Measurements from ENCODE around the gene INPP4B. TPM values are rescaled to one million over a fixed set of nuclear protein-coding genes. Genes with fewer than 3 reads are reported as not detected.
A peak's percentile ranks its signal among the peaks of the same experiment; 100 is the strongest.

The INPP4B gene
- total RNA-seq, 1 donor from 2014 or later, result 4.9 TPM

DNA sequence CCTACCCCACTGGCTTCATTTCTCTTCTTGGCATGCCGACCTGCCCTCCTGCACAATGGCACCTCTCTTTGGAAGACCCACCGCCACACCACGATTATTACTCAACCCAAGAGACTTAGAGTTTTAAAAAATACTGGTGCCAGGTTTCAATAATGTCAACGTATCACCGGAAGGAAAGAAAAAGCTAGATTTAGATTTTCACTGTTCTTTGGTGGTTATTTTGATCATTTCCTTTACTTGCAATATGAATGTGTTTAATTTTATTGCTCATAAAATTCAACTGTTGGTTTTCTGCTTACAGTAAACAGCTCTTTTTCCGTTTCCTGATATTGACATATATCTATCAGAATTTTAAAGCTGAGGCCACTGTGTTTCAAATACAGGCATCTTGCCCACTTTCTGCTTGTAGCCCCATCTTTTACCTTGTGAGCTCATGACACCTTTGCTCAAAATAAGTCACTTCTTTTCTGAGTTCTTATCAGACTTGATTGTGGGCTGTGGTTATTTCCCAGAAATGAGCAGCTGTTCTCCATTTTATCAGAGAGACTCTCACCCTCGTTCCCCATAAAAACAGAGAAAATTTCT is 439.1 kb downstream of the INPP4B start:
- H3K9me3 Mint-ChIP-seq (ENCODE audit: unreplicated experiment), result no peaks in the 10 kb centered on the region
- no peak overlapping the region for H3K4me3 Mint-ChIP-seq (ENCODE audit: unreplicated experiment)

DNA sequence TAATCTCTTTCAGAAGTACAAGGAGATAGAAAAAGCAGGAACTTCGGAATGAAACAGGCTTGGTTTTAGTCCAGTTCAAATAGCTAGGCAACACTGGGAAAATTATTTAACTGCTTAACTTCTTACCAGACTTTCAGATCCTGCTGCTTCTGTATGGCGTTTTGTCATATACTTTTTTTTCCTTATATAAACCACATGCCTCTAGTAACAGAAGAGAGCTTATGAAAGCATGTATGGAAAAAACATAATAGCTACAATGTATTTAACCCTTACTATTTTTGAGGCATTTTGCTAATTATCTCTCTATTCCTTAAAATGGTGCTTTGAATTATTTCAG is 439.6 kb downstream of the INPP4B start:
- Mint-ChIP-seq H3K36me3 (ENCODE audit: low read depth, unreplicated experiment) (no peaks in the 10 kb centered on the region), H3K4me3 (ENCODE audit: unreplicated experiment) (no peak overlapping the region), H3K27ac (ENCODE audit: unreplicated experiment) (no peak overlapping the region), H3K9me3 (ENCODE audit: unreplicated experiment) (no peaks in the 10 kb centered on the region), H3K4me1 (ENCODE audit: unreplicated experiment) (peaks cover 36% of the 10 kb centered on the region), H3K27me3 (ENCODE audit: unreplicated experiment) (no peaks in the 10 kb centered on the region)
- DNase-seq (ENCODE audit: low spot score), result no peak
- TF ChIP-seq, protein P1, sequence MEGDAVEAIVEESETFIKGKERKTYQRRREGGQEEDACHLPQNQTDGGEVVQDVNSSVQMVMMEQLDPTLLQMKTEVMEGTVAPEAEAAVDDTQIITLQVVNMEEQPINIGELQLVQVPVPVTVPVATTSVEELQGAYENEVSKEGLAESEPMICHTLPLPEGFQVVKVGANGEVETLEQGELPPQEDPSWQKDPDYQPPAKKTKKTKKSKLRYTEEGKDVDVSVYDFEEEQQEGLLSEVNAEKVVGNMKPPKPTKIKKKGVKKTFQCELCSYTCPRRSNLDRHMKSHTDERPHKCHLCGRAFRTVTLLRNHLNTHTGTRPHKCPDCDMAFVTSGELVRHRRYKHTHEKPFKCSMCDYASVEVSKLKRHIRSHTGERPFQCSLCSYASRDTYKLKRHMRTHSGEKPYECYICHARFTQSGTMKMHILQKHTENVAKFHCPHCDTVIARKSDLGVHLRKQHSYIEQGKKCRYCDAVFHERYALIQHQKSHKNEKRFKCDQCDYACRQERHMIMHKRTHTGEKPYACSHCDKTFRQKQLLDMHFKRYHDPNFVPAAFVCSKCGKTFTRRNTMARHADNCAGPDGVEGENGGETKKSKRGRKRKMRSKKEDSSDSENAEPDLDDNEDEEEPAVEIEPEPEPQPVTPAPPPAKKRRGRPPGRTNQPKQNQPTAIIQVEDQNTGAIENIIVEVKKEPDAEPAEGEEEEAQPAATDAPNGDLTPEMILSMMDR (IDR thresholded peaks at IDR 0.05; ENCODE audit: unreplicated experiment), result no peak

More for the DNA sequence above, 439.1 kb downstream of the INPP4B start:
- no peaks in the 10 kb centered on the region for H3K36me3 Mint-ChIP-seq (ENCODE audit: low read depth, unreplicated experiment)
- TF ChIP-seq, protein P1 (IDR thresholded peaks at IDR 0.05; ENCODE audit: unreplicated experiment), result no peak
- H3K27me3 Mint-ChIP-seq (ENCODE audit: unreplicated experiment), result no peaks in the 10 kb centered on the region
- DNase-seq (ENCODE audit: low spot score), result no peak
- peaks cover 36% of the 10 kb centered on the region for H3K4me1 Mint-ChIP-seq (ENCODE audit: unreplicated experiment)
- no peak overlapping the region for H3K27ac Mint-ChIP-seq (ENCODE audit: unreplicated experiment)

DNA sequence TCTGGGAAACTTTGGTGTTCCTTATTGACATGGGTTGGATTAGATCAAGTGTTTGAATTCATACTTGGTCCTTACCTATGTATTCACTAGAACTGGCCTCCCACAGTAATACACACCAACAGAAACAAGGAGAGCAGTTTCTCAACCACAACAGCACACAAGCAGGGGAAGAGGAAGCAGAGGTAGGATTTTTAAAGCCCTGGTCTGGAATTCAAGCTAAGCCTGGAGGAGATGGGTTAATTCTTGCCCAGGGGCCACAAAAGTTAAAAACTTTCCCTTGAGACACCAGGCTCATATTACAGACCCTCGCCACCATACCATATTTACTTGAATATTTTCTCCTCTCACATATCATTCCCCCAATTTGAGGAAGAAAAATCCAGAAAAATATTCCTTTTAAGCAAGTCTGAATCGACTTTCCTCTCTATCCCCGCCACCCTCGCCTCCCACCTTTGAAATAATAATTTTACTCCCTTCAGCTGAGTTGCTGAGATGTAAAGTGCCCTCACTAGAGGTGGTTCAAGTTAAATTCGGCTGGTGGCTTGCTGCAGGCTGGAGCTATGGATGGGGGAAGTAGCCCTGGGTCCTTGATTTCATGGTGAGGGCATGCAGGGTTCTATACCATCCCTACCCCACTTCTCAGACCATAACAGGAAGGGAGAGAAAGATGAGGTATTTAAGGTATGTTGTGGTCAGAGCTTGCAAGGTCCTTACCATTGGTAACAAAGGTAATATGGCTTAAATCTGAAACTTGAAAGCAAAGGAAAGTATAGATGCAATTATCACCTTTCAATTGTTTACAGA is 440.2 kb downstream of the INPP4B start:
- TF ChIP-seq, protein P1 (IDR thresholded peaks at IDR 0.05; ENCODE audit: unreplicated experiment), result no peak
- Mint-ChIP-seq H3K4me1 (ENCODE audit: unreplicated experiment) (peaks cover 36% of the 10 kb centered on the region), H3K27me3 (ENCODE audit: unreplicated experiment) (no peaks in the 10 kb centered on the region), H3K36me3 (ENCODE audit: low read depth, unreplicated experiment) (no peaks in the 10 kb centered on the region), H3K9me3 (ENCODE audit: unreplicated experiment) (no peaks in the 10 kb centered on the region), H3K27ac (ENCODE audit: unreplicated experiment) (peak overlapping the region; percentile 18), H3K4me3 (ENCODE audit: unreplicated experiment) (no peak overlapping the region)
- DNase-seq (ENCODE audit: low spot score), result no peak

DNA sequence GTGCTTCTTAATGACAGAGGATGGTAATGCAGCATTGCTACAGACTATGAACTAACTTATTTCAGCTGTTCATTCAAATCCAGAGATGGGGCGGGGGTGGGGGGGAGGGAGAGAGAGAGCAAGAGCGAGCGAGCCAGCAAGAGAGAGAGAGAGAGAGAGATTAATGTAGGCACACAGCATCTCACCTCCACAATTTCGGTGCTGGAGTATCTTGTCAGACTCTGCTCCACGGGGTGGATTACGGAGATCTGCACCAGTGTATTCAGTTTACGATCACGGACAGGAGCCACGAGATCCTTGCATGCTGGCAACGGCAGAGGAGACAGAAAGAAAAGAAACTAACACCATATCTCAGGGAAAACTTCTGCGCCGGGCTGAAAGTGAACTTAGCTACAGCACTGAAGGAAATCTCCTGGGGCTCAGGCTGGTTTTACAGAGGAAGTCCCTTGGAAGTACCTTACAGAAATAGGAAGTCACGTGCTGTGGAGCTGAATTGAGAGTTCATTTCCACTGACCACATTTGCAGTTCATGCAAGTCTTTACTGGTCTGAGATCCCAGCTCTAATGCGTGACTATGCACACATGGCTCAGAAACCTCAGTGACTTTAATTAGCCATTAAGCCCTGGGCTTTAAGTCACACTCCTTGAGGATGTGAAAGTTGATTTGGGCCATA is 440.9 kb downstream of the INPP4B start:
- H3K27me3 Mint-ChIP-seq (ENCODE audit: unreplicated experiment), result no peaks in the 10 kb centered on the region
- peak overlapping the region; percentile 81 for H3K4me3 Mint-ChIP-seq (ENCODE audit: unreplicated experiment)
- TF ChIP-seq, protein P1 (IDR thresholded peaks at IDR 0.05; ENCODE audit: unreplicated experiment), result no peak
- H3K9me3 Mint-ChIP-seq (ENCODE audit: unreplicated experiment), result no peaks in the 10 kb centered on the region
- peak overlapping the region; percentile 71 for H3K27ac Mint-ChIP-seq (ENCODE audit: unreplicated experiment)
- DNase-seq (ENCODE audit: low spot score), result peak; percentile 16
- H3K4me1 Mint-ChIP-seq (ENCODE audit: unreplicated experiment), result peaks cover 36% of the 10 kb centered on the region
- no peaks in the 10 kb centered on the region for H3K36me3 Mint-ChIP-seq (ENCODE audit: low read depth, unreplicated experiment)

Measured in endothelial cell (in vitro differentiated cells).